Measurements from ENCODE around the gene GPR68. TPM values are rescaled to one million over a fixed set of nuclear protein-coding genes. Genes with fewer than 3 reads are reported as not detected.
A peak's percentile ranks its signal among the peaks of the same experiment; 100 is the strongest.

The GPR68 gene
- 0.16 TPM for total RNA-seq
- long read RNA-seq: 0 reads

- ATAC-seq (peak; percentile 57), DNase-seq (ENCODE audit: missing footprints) (peak; percentile 76)
- intact Hi-C loops (cut with DNase I): no loop called here
These were observed at the start of gene GPR68 for GRCh38 chr14:91244501-91244901. Gene GPR68 (minus strand): TSS chr14:91244704. CDS start chr14:91235050, 9,654 bp downstream.

GRCh38 chr14:91294153-91294552 is 49.6 kb upstream of the GPR68 start:
- intact Hi-C loops (cut with DNase I): no loop called here
- ATAC-seq (peak; percentile 90), DNase-seq (ENCODE audit: missing footprints) (no peak)

GRCh38 chr14:91293281-91293680 is 48.8 kb upstream of the GPR68 start:
- ATAC-seq (no peak), DNase-seq (ENCODE audit: missing footprints) (no peak)
- intact Hi-C loops (cut with DNase I): no loop called here

- intact Hi-C loops (cut with DNase I): no loop called here
- ATAC-seq (no peak), DNase-seq (ENCODE audit: missing footprints) (no peak)
These were observed 48.0 kb upstream of the GPR68 start for GRCh38 chr14:91292491-91292890.

GRCh38 chr14:91291786-91292405 is 47.4 kb upstream of the GPR68 start:
- ATAC-seq (no peak), DNase-seq (ENCODE audit: missing footprints) (no peak)
- intact Hi-C loops (cut with DNase I): no loop called here

- intact Hi-C loops (cut with DNase I): no loop called here
- ATAC-seq: no peak
- no peak for DNase-seq (ENCODE audit: missing footprints)
These were observed 46.5 kb upstream of the GPR68 start for GRCh38 chr14:91290986-91291385.

- intact Hi-C loops (cut with DNase I): no loop called here
- ATAC-seq (no peak), DNase-seq (ENCODE audit: missing footprints) (no peak)
These were observed 45.0 kb upstream of the GPR68 start for GRCh38 chr14:91289464-91289863.

GRCh38 chr14:91288876-91289275 is 44.4 kb upstream of the GPR68 start:
- ATAC-seq: no peak
- intact Hi-C loops (cut with DNase I): no loop called here

GRCh38 chr14:91286530-91286937 is 42.0 kb upstream of the GPR68 start:
- ATAC-seq (peak; percentile 64), DNase-seq (ENCODE audit: missing footprints) (peak; percentile 79)
- intact Hi-C loops (cut with DNase I): loop anchor here (2.0 kb wide), 1 partner anchor 110 kb away; no protein-coding TSS in a partner anchor

More at GRCh38 chr14:91288876-91289275, 44.4 kb upstream of the GPR68 start:
- no peak for DNase-seq (ENCODE audit: missing footprints)

GRCh38 chr14:91284791-91285548 is 40.5 kb upstream of the GPR68 start:
- DNase-seq (ENCODE audit: missing footprints): no peak
- intact Hi-C loops (cut with DNase I): loop anchor here (2.0 kb wide), 1 partner anchor 382 kb away; no protein-coding TSS in a partner anchor
- ATAC-seq: no peak

GRCh38 chr14:91284146-91284790 is 39.8 kb upstream of the GPR68 start:
- DNase-seq (ENCODE audit: missing footprints): no peak
- peak; percentile 66 for ATAC-seq
- intact Hi-C loops (cut with DNase I): loop anchor here (2.0 kb wide), 1 partner anchor 381 kb away; no protein-coding TSS in a partner anchor

GRCh38 chr14:91283666-91284065 is 39.2 kb upstream of the GPR68 start:
- DNase-seq (ENCODE audit: missing footprints) (no peak), ATAC-seq (no peak)
- intact Hi-C loops (cut with DNase I): loop anchor here (2.0 kb wide), 1 partner anchor 381 kb away; no protein-coding TSS in a partner anchor

GRCh38 chr14:91282954-91283645 is 38.6 kb upstream of the GPR68 start:
- no peak for ATAC-seq
- intact Hi-C loops (cut with DNase I): no loop called here
- DNase-seq (ENCODE audit: missing footprints): no peak

- ATAC-seq: no peak
- intact Hi-C loops (cut with DNase I): no loop called here
- no peak for DNase-seq (ENCODE audit: missing footprints)
These were observed 36.8 kb upstream of the GPR68 start for GRCh38 chr14:91281346-91281745.

GRCh38 chr14:91280129-91280528 is 35.6 kb upstream of the GPR68 start:
- ATAC-seq (no peak), DNase-seq (ENCODE audit: missing footprints) (no peak)
- intact Hi-C loops (cut with DNase I): no loop called here

- intact Hi-C loops (cut with DNase I): no loop called here
- DNase-seq (ENCODE audit: missing footprints): no peak
These were observed 34.9 kb upstream of the GPR68 start for GRCh38 chr14:91279354-91279753.

GRCh38 chr14:91278383-91278715 is 33.8 kb upstream of the GPR68 start:
- intact Hi-C loops (cut with DNase I): no loop called here
- DNase-seq (ENCODE audit: missing footprints) (no peak), ATAC-seq (no peak)

More at GRCh38 chr14:91279354-91279753, 34.9 kb upstream of the GPR68 start:
- no peak for ATAC-seq

GRCh38 chr14:91277546-91278382 is 33.3 kb upstream of the GPR68 start:
- ATAC-seq: no peak
- intact Hi-C loops (cut with DNase I): no loop called here
- no peak for DNase-seq (ENCODE audit: missing footprints)

All from Right ventricle myocardium inferior (tissue), 1 donor.